H1 (cell line): ENCODE results near the gene SPTBN5. TPM values are rescaled to one million over a fixed set of nuclear protein-coding genes. Genes with fewer than 3 reads are reported as not detected.
A peak's percentile ranks its signal among the peaks of the same experiment; 100 is the strongest.

ENCODE experiments used
- CTCF ChIA-PET: fragments of 300-600 bp; sonication (Branson Sonifier 250); formaldehyde crosslinking; loops from one replicate; lab custom pipeline; 2021; ENCODE audit not compliant: partially characterized antibody; lab: Charles Lee
- POLR2A ChIA-PET: fragments of 300-600 bp; sonication (Branson Sonifier 250); formaldehyde crosslinking; loops from one replicate; lab custom pipeline; 2021; ENCODE audit warnings: inconsistent platforms; ENCODE audit not compliant: partially characterized antibody; lab: Charles Lee
- DNase-seq, 2 experiments: peaks; one replicate each; pipeline versions ENCODE4 v3.0.0 to v3.0.0-alpha.2; 2010 to 2022; ENCODE audit warnings: low spot score in 2 of 2, low read depth in 1 of 2, mixed read lengths in 1 of 2
- FAIRE-seq: peaks from 2 replicates; lab custom pipeline; 2011; peaks lifted over from hg19 to GRCh38; lab: Jason Lieb, UNC
- H2AFZ ChIP-seq: 2 replicates; pipeline ENCODE4 v1.8.1; 2012; ENCODE audit warnings: low read length, inconsistent platforms
- H2AK5ac ChIP-seq: 2 replicates; pipeline ENCODE4 v1.6.1; 2013; ENCODE audit warnings: low read depth, low read length
- H2BK120ac ChIP-seq: replicated peaks from 2 replicates; pipeline ENCODE3; 2013; ENCODE audit warnings: low read depth, low read length, inconsistent platforms
- H2BK12ac ChIP-seq: 2 replicates; pipeline ENCODE4 v1.6.1; 2013; ENCODE audit warnings: low read depth, low read length
- H2BK15ac ChIP-seq: 2 replicates; pipeline ENCODE4 v1.6.1; 2013; ENCODE audit warnings: low read length
- H2BK20ac ChIP-seq: 2 replicates; pipeline ENCODE4 v1.6.1; 2013; ENCODE audit warnings: low read length
- H2BK5ac ChIP-seq: 2 replicates; pipeline ENCODE4 v1.6.1; 2013; ENCODE audit warnings: low read depth, low read length
- H3K14ac ChIP-seq: 2 replicates; pipeline ENCODE4 v1.6.1; 2013; ENCODE audit warnings: inconsistent platforms; ENCODE audit not compliant: insufficient read length
- H3K18ac ChIP-seq: 2 replicates; pipeline ENCODE4 v1.6.1; 2013; ENCODE audit warnings: low read length; ENCODE audit errors: extremely low read depth
- H3K23ac ChIP-seq: 2 replicates; pipeline ENCODE4 v1.6.1; 2013; ENCODE audit warnings: inconsistent platforms; ENCODE audit not compliant: insufficient read length
- H3K23me2 ChIP-seq: 2 replicates; pipeline ENCODE4 v1.6.1; 2013; ENCODE audit warnings: low read depth, low read length
- H3K27ac ChIP-seq: 2 replicates; pipeline ENCODE4 v1.6.1; 2011; ENCODE audit warnings: low read depth, low read length, inconsistent platforms
- H3K27me3 ChIP-seq, 4 experiments: replicated peaks in 1 of 4; 1 replicate in 1 of 4; 2 replicates in 3 of 4; pipeline versions ENCODE4 v1.6.1 to v1.8.1; 2011 to 2013; ENCODE audit warnings: low read length in 3 of 4, mild to moderate bottlenecking in 3 of 4, inconsistent platforms in 2 of 4, mixed read lengths in 2 of 4, moderate library complexity in 1 of 4; ENCODE audit not compliant: control insufficient read depth in 3 of 4, insufficient read depth in 3 of 4; ENCODE audit errors: extremely low read depth in 1 of 4
- H3K36me3 ChIP-seq, 4 experiments: 2 replicates each; pipeline versions ENCODE4 v1.6.1 to v1.8.1; 2011 to 2013; ENCODE audit warnings: mild to moderate bottlenecking in 4 of 4, low read length in 3 of 4, moderate library complexity in 2 of 4, control low read depth in 1 of 4, inconsistent platforms in 1 of 4; ENCODE audit not compliant: insufficient read depth in 4 of 4, control insufficient read depth in 2 of 4
- H3K4ac ChIP-seq: replicated peaks from 2 replicates; pipeline ENCODE3; 2013; ENCODE audit warnings: low read length, low read depth, mixed read lengths, inconsistent platforms; ENCODE audit not compliant: insufficient read length
- H3K4me1 ChIP-seq, 4 experiments: replicated peaks in 1 of 4; 1 replicate in 1 of 4; 2 replicates in 3 of 4; pipeline versions ENCODE4 v1.6.1 to v1.8.1; 2011 to 2013; ENCODE audit warnings: low read length in 3 of 4, inconsistent platforms in 2 of 4, mixed read lengths in 1 of 4; ENCODE audit not compliant: insufficient read depth in 4 of 4, control insufficient read depth in 3 of 4
- H3K4me2 ChIP-seq, 2 experiments: 2 replicates each; pipeline versions ENCODE4 v1.6.1 to v1.8.1; 2011 to 2013; ENCODE audit warnings: low read depth in 2 of 2, low read length in 2 of 2, control low read depth in 1 of 2, inconsistent platforms in 1 of 2, mild to moderate bottlenecking in 1 of 2; ENCODE audit not compliant: insufficient read depth in 1 of 2
- H3K4me3 ChIP-seq, 4 experiments: fragments of 200-600, 300-600 bp in 1 of 4; sonication (generic), shearing (Covaris generic), sonication (Bioruptor Twin) in 1 of 4; 2 replicates each; pipeline versions ENCODE4 v1.5.1 to v1.8.1; 2011 to 2016; ENCODE audit warnings: low read length in 4 of 4, low read depth in 3 of 4, control low read depth in 2 of 4, inconsistent platforms in 2 of 4, mild to moderate bottlenecking in 2 of 4, mixed read lengths in 1 of 4, moderate library complexity in 1 of 4; ENCODE audit not compliant: insufficient read depth in 2 of 4; ENCODE audit errors: extremely low read depth in 1 of 4
- H3K56ac ChIP-seq: replicated peaks from 2 replicates; pipeline ENCODE3; 2013; ENCODE audit warnings: low read depth, mild to moderate bottlenecking, mixed read lengths, low read length, inconsistent platforms; ENCODE audit not compliant: insufficient read length
- H3K79me1 ChIP-seq: 2 replicates; pipeline ENCODE4 v1.6.1; 2013; ENCODE audit warnings: low read depth, low read length, control low read depth
- H3K79me2 ChIP-seq, 2 experiments: 2 replicates each; pipeline versions ENCODE4 v1.6.1 to v1.8.1; 2012 to 2013; ENCODE audit warnings: low read length in 2 of 2, mild to moderate bottlenecking in 2 of 2, inconsistent platforms in 1 of 2; ENCODE audit not compliant: insufficient read depth in 2 of 2, control insufficient read depth in 1 of 2
- H3K9ac ChIP-seq, 4 experiments: replicated peaks in 1 of 4; 1 replicate in 1 of 4; 2 replicates in 3 of 4; pipeline versions ENCODE4 v1.6.1 to v1.8.1; 2011 to 2013; ENCODE audit warnings: low read depth in 3 of 4, low read length in 3 of 4, control low read depth in 2 of 4, mild to moderate bottlenecking in 2 of 4, moderate library complexity in 2 of 4, inconsistent platforms in 1 of 4; ENCODE audit errors: extremely low read depth in 1 of 4
- H3K9me3 ChIP-seq, 2 experiments: 2 replicates each; pipeline versions ENCODE4 v1.6.1 to v1.8.1; 2012 to 2013; ENCODE audit warnings: mild to moderate bottlenecking in 2 of 2, moderate library complexity in 2 of 2, control low read depth in 1 of 2, inconsistent platforms in 1 of 2, low read depth in 1 of 2, low read length in 1 of 2, mixed read lengths in 1 of 2; ENCODE audit not compliant: insufficient read depth in 2 of 2
- H4K20me1 ChIP-seq, 2 experiments: replicated peaks in 1 of 2; 2 replicates each; pipeline versions ENCODE3 to v1.8.1; 2011 to 2013; ENCODE audit warnings: inconsistent platforms in 2 of 2, low read length in 2 of 2, mild to moderate bottlenecking in 1 of 2; ENCODE audit not compliant: insufficient read depth in 2 of 2, control insufficient read depth in 1 of 2
- H4K5ac ChIP-seq: 2 replicates; pipeline ENCODE4 v1.6.1; 2013; ENCODE audit warnings: low read length, low read depth, mixed read lengths, inconsistent platforms; ENCODE audit not compliant: insufficient read length
- H4K8ac ChIP-seq: 2 replicates; pipeline ENCODE4 v1.8.0; 2013; ENCODE audit warnings: mild to moderate bottlenecking, moderate library complexity, low read length, inconsistent platforms; ENCODE audit not compliant: insufficient read depth; ENCODE audit errors: extremely low read depth
- H4K91ac ChIP-seq: replicated peaks from 2 replicates; pipeline ENCODE3; 2013; ENCODE audit warnings: low read length, mixed read lengths, inconsistent platforms; ENCODE audit not compliant: insufficient read length
- TAF1 ChIP-seq: IDR thresholded peaks from 2 replicates; pipeline ENCODE4 v1.6.1; 2011; ENCODE audit warnings: mild to moderate bottlenecking, low read depth, low read length
- TEAD4 ChIP-seq: IDR thresholded peaks from 2 replicates; pipeline ENCODE4 v1.6.1; 2012; ENCODE audit warnings: low read depth, low read length, inconsistent platforms, mixed read lengths
- WGBS, 2 experiments: shearing (Covaris generic) in 1 of 2; methylation state at CpG; one replicate each; pipeline versions ENCODE4 v1.1.6 to v1.1.7; 2013 to 2015; ENCODE audit warnings: low lambda C conversion rate in 2 of 2, mixed read lengths in 2 of 2, inconsistent platforms in 1 of 2, low coverage in 1 of 2, missing lambda C conversion rate in 1 of 2; ENCODE audit not compliant: insufficient replicate concordance in 2 of 2, insufficient coverage in 1 of 2, insufficient read length in 1 of 2; ENCODE audit errors: extremely low coverage in 1 of 2, missing lambda C conversion rate in 1 of 2; 5-methylcytosine and 5-hydroxymethylcytosine counted together
- polyA plus RNA-seq, 7 experiments: library from polyadenylated mRNA; depleted of rRNA in 3 of 7; stranded (reverse) in 5 of 7; unstranded in 2 of 7; fragments of >200 nt in 5 of 7; fragments of 200-250 nt in 2 of 7; gene quantifications; 1 replicate in 5 of 7; 2 replicates in 1 of 7; 4 replicates in 1 of 7; pipeline versions ENCODE4 v1.2.1 to v1.2.3, GENCODE V29; 2011 to 2013; ENCODE audit warnings: missing spikeins in 2 of 7, mixed read lengths in 2 of 7
- total RNA-seq: library from RNA; stranded (reverse); fragmentation: NEBNext Ultra II Directional; extraction: Animal tissue kit (Norgen Biotek cat#: 25700); gene quantifications from 2 replicates; pipeline ENCODE4 v1.2.1, GENCODE V29; 2021

Gene SPTBN5
- total and polyA plus RNA-seq, 2 of the 8 experiments (the other 6 are each of a cell fraction or from before 2014, with no cell fraction given), result 0.32 to 0.84 TPM

DNA sequence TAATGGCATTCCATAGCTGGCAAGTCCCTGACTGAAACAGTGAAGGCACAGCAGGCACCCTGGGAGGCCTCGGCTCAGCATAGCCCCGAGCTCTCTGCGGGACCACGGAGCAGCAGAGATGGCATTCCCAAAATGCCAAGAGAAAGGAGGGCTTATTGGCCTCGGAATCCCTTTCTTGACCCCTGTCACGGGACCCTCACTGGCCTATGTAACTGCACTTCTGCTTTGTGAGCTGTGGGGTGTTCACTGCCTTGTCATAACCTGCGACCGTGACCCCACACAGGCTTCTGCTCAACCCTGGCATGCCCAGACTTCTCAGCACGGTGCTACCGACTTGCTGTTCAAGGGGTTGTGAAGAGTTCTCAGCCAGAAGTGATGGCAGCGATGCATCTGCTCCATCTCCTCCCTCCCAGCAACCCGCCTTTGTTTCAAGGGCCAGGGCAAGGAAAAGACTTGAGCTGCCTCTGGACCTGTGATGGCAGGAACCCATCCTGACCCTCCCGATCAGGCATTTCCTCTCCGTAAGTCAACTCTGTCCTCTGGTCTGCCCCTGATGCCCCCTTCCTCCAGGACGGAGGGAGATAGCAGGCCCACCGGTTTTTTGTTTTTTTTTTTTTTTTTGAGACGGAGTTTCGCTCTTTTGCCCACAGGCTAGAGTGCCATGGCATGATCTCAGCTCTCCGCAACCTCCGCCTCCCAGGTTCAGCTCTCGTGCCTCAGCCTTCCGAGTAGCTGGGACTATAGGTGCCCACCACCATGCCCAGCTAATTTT, 48.0 kb upstream of the SPTBN5 start:
- Histone ChIP-seq H2AK5ac (no peak overlapping the region), H4K20me1 (peaks cover 1 to 10% of the 10 kb centered on the region in 2 experiments), H3K27me3 (no peaks in the 10 kb centered on the region), H3K4ac (no peak overlapping the region), H4K5ac (no peak overlapping the region), H3K56ac (no peak overlapping the region), H3K9me3 (no peaks in the 10 kb centered on the region), H2BK12ac (no peak overlapping the region), H3K18ac (peak overlapping the region; percentile 43; the same call in 1 of the 2 replicates), H3K4me3 (no peak overlapping the region), H3K27ac (no peak overlapping the region), H3K23me2 (no peaks in the 10 kb centered on the region), H2BK5ac (peak overlapping the region; percentile 66), H4K91ac (no peak overlapping the region), H3K36me3 (peaks cover 2 to 10% (median 6%) of the 10 kb centered on the region in 4 experiments; a peak in 6 of 8 replicates), H3K4me2 (no peak overlapping the region), H2BK15ac (no peak overlapping the region), H3K9ac (no peak overlapping the region), H3K4me1 (peaks cover 0 to 4% (median 3%) of the 10 kb centered on the region in 4 experiments; a peak in 1 of 7 replicates), H3K79me1 (peaks cover 2% of the 10 kb centered on the region), H3K23ac (no peak overlapping the region), H2BK120ac (no peak overlapping the region), H2BK20ac (0 out of 2 replicates have a peak overlapping the region, but pooled peaks have one; percentile 49), H3K79me2 (no peaks in the 10 kb centered on the region; a peak in 1 of 4 replicates), H2AFZ (no peak overlapping the region), H3K14ac (no peak overlapping the region), H4K8ac (no peak overlapping the region; the same call in 1 of the 2 replicates)
- FAIRE-seq (no peak), DNase-seq (no peak)
- TF ChIP-seq TAF1 (no peak), TEAD4 (peak; percentile 57; the same call in 1 of the 2 replicates)
- CTCF ChIA-PET, result interaction anchor here (0.8 to 3.2 kb wide), 3 partner anchors 9 to 23 kb away, joined by 3 to 7 read pairs (median 6); no protein-coding TSS in a partner anchor
- POLR2A ChIA-PET, result no interaction called here
- 86% methylated on average over 21 of the region's 22 CpGs; no CpG with 5 or more reads in 1 of the 2 experiments for WGBS, 2 experiments
